Ovary (tissue), 9 donors: ENCODE results near the gene TADA2B. TPM values are rescaled to one million over a fixed set of nuclear protein-coding genes. Genes with fewer than 3 reads are reported as not detected.

ENCODE experiments used
- DNase-seq, 5 donors: peaks; one replicate each; pipeline ENCODE4 v3.0.0-alpha.2; 2019 to 2020
- H3K27ac ChIP-seq, 2 donors: fragments of 200-600 bp; one replicate each; pipeline versions ENCODE4 v1.5.1 to v1.8.0; 2019 to 2022
- H3K27me3 ChIP-seq: fragments of 200-600 bp; one replicate; pipeline ENCODE4 v1.8.0; 2022
- H3K36me3 ChIP-seq: fragments of 200-600 bp; sonication (generic); one replicate; pipeline ENCODE4 v1.5.1; 2019
- H3K4me1 ChIP-seq: one replicate; pipeline ENCODE4 v1.8.1; 2013; ENCODE audit warnings: mild to moderate bottlenecking, moderate library complexity; ENCODE audit not compliant: insufficient read depth
- H3K4me3 ChIP-seq: fragments of 200-600 bp; sonication (generic); one replicate; pipeline ENCODE4 v1.5.1; 2017
- H3K9me3 ChIP-seq, 2 donors: fragments of 200-600 bp in 1 of 2; sonication (generic) in 1 of 2; one replicate each; pipeline versions ENCODE4 v1.5.1 to v1.8.1; 2013 to 2019; ENCODE audit warnings: mild to moderate bottlenecking in 1 of 2, moderate library complexity in 1 of 2
- CTCF ChIP-seq, 3 donors: fragments of 450-650 bp in 2 of 3; fragments of 200-600 bp in 1 of 3; IDR thresholded peaks; one replicate each; pipeline versions ENCODE4 v1.5.1 to v1.8.0; 2016 to 2022; ENCODE audit warnings: antibody characterized with exemption in 3 of 3, mild to moderate bottlenecking in 1 of 3
- EP300 ChIP-seq: sonication (generic); formaldehyde crosslinking; IDR thresholded peaks from one replicate; pipeline ENCODE4 v1.6.1; 2017; ENCODE audit warnings: antibody characterized with exemption
- POLR2A ChIP-seq: fragments of 450-650 bp; IDR thresholded peaks from one replicate; pipeline ENCODE4 v1.6.1; 2017; ENCODE audit warnings: antibody characterized with exemption, mild to moderate bottlenecking, moderate library complexity
- WGBS, 3 donors: extraction: QIAGEN DNeasy Blood & Tissue Kit in 1 of 3; methylation state at CpG; one replicate each; pipeline versions ENCODE4 v1.1.5 to v1.1.7; 2013 to 2017; 5-methylcytosine and 5-hydroxymethylcytosine counted together
- intact Hi-C, 4 donors: fragments of 100-400 bp; cut with DNase I; formaldehyde crosslinking; loops; one replicate each; pipeline versions ENCODE4 v1.11.0 to v1.15.1; 2022 to 2023
- polyA plus RNA-seq, 2 donors: library from polyadenylated mRNA; stranded (reverse); fragments of 200-250 nt in 1 of 2; fragments of 350-450 nt in 1 of 2; fragmentation: Illumina TruSeq in 1 of 2; extraction: RNeasy Lipid Tissue Mini Kit (QIAGEN cat#74804) in 1 of 2; gene quantifications; one replicate each; pipeline ENCODE4 v1.2.3, GENCODE V29; 2013 to 2014
- total RNA-seq, 7 donors: library from RNA; depleted of rRNA in 2 of 7; stranded (reverse); fragments of >200 nt in 2 of 7; fragmentation: NEBNext Ultra II Directional in 3 of 7; extraction: Animal tissue kit (Norgen Biotek cat#: 25700) in 3 of 7; gene quantifications; one replicate each; pipeline versions ENCODE4 v1.1.0 to v1.2.4, GENCODE V29; 2016 to 2023
- donor health status: DM: no; HTN: no; CAD: no; lungs with moderate emphysema.
- donor health status: DM: no; HTN: no; CAD: no.
- donor health status: Bipolar disorder and iron deficiency.
- donor health status: DM: yes; HTN: yes; CAD: no.
- donor health status: DM: no; HTN: no; CAD: no.
- donor health status: DM: yes; HTN: yes; CAD: no.

Gene TADA2B
- total and polyA plus RNA-seq, 9 donors, result 11.9 to 31.6 (median 26.8) TPM

- intact Hi-C loops, result loop anchor here in 1 of 4 donors (2.0 kb wide), 2 partner anchors 26 to 352 kb away; partner anchors contain the start of genes BLOC1S4 and TADA2B
- no peaks in the 10 kb centered on the region for H3K36me3 ChIP-seq
- TF ChIP-seq CTCF (IDR thresholded peaks at IDR 0.05), result no peak
- no peak for TF ChIP-seq EP300
- peak; percentile 66 for TF ChIP-seq POLR2A
- 0 to 1% (median 1%) methylated on average over 43 to 50 of the region's 50 CpGs for WGBS, 3 donors
- H3K4me3 ChIP-seq, result peak overlapping the region; percentile 78
- no peak for DNase-seq
- H3K27ac ChIP-seq, result peak overlapping the region; percentile 38 to 84
- H3K27me3 ChIP-seq, result no peaks in the 10 kb centered on the region
- no peaks in the 10 kb centered on the region for H3K9me3 ChIP-seq
- peaks cover 9% of the 10 kb centered on the region for H3K4me1 ChIP-seq
These were observed 25.2 kb downstream of the TADA2B start for GRCh38 chr4:7068279-7068842.

- H3K36me3 ChIP-seq, result no peaks in the 10 kb centered on the region
- H3K27ac ChIP-seq, result peak overlapping the region; percentile 38 to 84
- DNase-seq, result peak in 1 of 5 donors; percentile 43
- intact Hi-C loops, result loop anchor here in 1 of 4 donors (2.0 kb wide), 2 partner anchors 26 to 352 kb away; partner anchors contain the start of genes BLOC1S4 and TADA2B
- no peaks in the 10 kb centered on the region for H3K9me3 ChIP-seq
- no peak for TF ChIP-seq CTCF (IDR thresholded peaks at IDR 0.05)
- TF ChIP-seq POLR2A, result no peak
- no peak for TF ChIP-seq EP300
- WGBS, 3 donors, result 14 to 24% (median 15%) methylated on average over 16 to 20 of the region's 20 CpGs
- H3K27me3 ChIP-seq, result no peaks in the 10 kb centered on the region
- peak overlapping the region; percentile 78 for H3K4me3 ChIP-seq
- H3K4me1 ChIP-seq, result peaks cover 9% of the 10 kb centered on the region
These were observed 25.7 kb downstream of the TADA2B start for GRCh38 chr4:7068883-7069282.

- intact Hi-C loops, result loop anchor here in 2 of 4 donors (5.0 to 10.0 kb wide), 3 partner anchors 156 to 349 kb away; no protein-coding TSS in a partner anchor
- TF ChIP-seq EP300 (no peak), CTCF (IDR thresholded peaks at IDR 0.05) (peak; percentile 93 to 98 (median 96)), POLR2A (peak; percentile 15)
These were observed 27.7 kb downstream of the TADA2B start for GRCh38 chr4:7070729-7071511.

GRCh38 chr4:7073059-7073458 lies 29.9 kb downstream of the TADA2B start:
- no peak overlapping the region for H3K27ac ChIP-seq
- no peaks in the 10 kb centered on the region for H3K27me3 ChIP-seq
- H3K4me3 ChIP-seq, result no peak overlapping the region
- peak in 1 of 5 donors; percentile 26 for DNase-seq
- H3K4me1 ChIP-seq, result no peaks in the 10 kb centered on the region
- intact Hi-C loops, result loop anchor here in 2 of 4 donors (5.0 to 10.0 kb wide), 3 partner anchors 158 to 351 kb away; no protein-coding TSS in a partner anchor
- WGBS, 3 donors, result 89 to 93% (median 91%) methylated on average over 14 of the region's 14 CpGs
- no peak for TF ChIP-seq EP300
- no peak for TF ChIP-seq POLR2A
- no peak for TF ChIP-seq CTCF (IDR thresholded peaks at IDR 0.05)
- no peaks in the 10 kb centered on the region for H3K36me3 ChIP-seq
- H3K9me3 ChIP-seq, result no peaks in the 10 kb centered on the region

More at GRCh38 chr4:7070729-7071511, 27.7 kb downstream of the TADA2B start:
- Histone ChIP-seq H3K27ac (no peak overlapping the region), H3K4me3 (no peak overlapping the region), H3K36me3 (no peaks in the 10 kb centered on the region), H3K27me3 (no peaks in the 10 kb centered on the region), H3K4me1 (peaks cover 9% of the 10 kb centered on the region), H3K9me3 (no peaks in the 10 kb centered on the region)
- DNase-seq, result peak; percentile 70 to 85 (median 82)
- 35 to 44% (median 38%) methylated on average over 22 to 23 of the region's 23 CpGs for WGBS, 3 donors
